HepG2 (cell line): ENCODE results near the gene DNAJC11. TPM values are rescaled to one million over a fixed set of nuclear protein-coding genes. Genes with fewer than 3 reads are reported as not detected.
A peak's percentile ranks its signal among the peaks of the same experiment; 100 is the strongest.

ENCODE experiments used
- EP300 ChIP-seq, 3 experiments: sonication (generic) in 1 of 3; formaldehyde crosslinking in 1 of 3; IDR thresholded peaks; 2 replicates each; pipeline versions ENCODE4 v1.5.1 to v1.6.1; 2011 to 2020; ENCODE audit warnings: low read depth in 2 of 3, low read length in 2 of 3, borderline replicate concordance in 1 of 3, improper control_type of control experiment in 1 of 3, mild to moderate bottlenecking in 1 of 3, missing genetic modification reagents in 1 of 3, moderate library complexity in 1 of 3
- ETV6 ChIP-seq: sonication (generic); formaldehyde crosslinking; conservative IDR thresholded peaks from 2 replicates; pipeline ENCODE4 v1.4.0; 2020; ENCODE audit warnings: missing genetic modification reagents
- GATAD1 ChIP-seq: IDR thresholded peaks from 2 replicates; pipeline ENCODE4 v1.6.1; 2016; ENCODE audit warnings: missing genetic modification reagents, missing compliant biosample characterization
- ISL2 ChIP-seq: sonication (generic); formaldehyde crosslinking; IDR thresholded peaks from 2 replicates; pipeline ENCODE4 v1.5.0; 2020; ENCODE audit warnings: missing genetic modification reagents
- MTA3 ChIP-seq: sonication (generic); formaldehyde crosslinking; IDR thresholded peaks from 2 replicates; pipeline ENCODE4 v1.4.0; 2020; ENCODE audit warnings: missing genetic modification reagents
- MTF1 ChIP-seq: sonication (generic); formaldehyde crosslinking; IDR thresholded peaks from 2 replicates; pipeline ENCODE4 v1.5.0; 2020; ENCODE audit warnings: missing genetic modification reagents
- SMAD9 ChIP-seq: sonication (generic); formaldehyde crosslinking; IDR thresholded peaks from 2 replicates; pipeline ENCODE4 v1.5.1; 2020; ENCODE audit warnings: mild to moderate bottlenecking, missing genetic modification reagents
- U2AF1 ChIP-seq: fragments of 200-400 bp; formaldehyde crosslinking; optimal IDR thresholded peaks from 2 replicates; pipeline ENCODE3; 2017; ENCODE audit warnings: mild to moderate bottlenecking, low read depth, low read length
- ZKSCAN8 ChIP-seq: IDR thresholded peaks from 2 replicates; pipeline ENCODE4 v1.6.1; 2016; ENCODE audit warnings: borderline replicate concordance, missing genetic modification reagents, missing compliant biosample characterization
- ZNF331 ChIP-seq: sonication (generic); formaldehyde crosslinking; IDR thresholded peaks from 2 replicates; pipeline ENCODE4 v1.4.0; 2020; ENCODE audit warnings: missing genetic modification reagents
- ZNF83 ChIP-seq: sonication (generic); formaldehyde crosslinking; IDR thresholded peaks from 2 replicates; pipeline ENCODE4 v1.4.0; 2020; ENCODE audit warnings: missing genetic modification reagents, mild to moderate bottlenecking, borderline replicate concordance
- ZSCAN21 ChIP-seq: sonication (generic); formaldehyde crosslinking; IDR thresholded peaks from 2 replicates; pipeline ENCODE4 v1.8.0; 2022; ENCODE audit warnings: mild to moderate bottlenecking, missing genetic modification reagents, moderate library complexity, borderline replicate concordance
- ZSCAN25 ChIP-seq: sonication (generic); formaldehyde crosslinking; IDR thresholded peaks from 2 replicates; pipeline ENCODE4 v1.8.0; 2022; ENCODE audit warnings: mild to moderate bottlenecking, missing genetic modification reagents
- polyA plus RNA-seq, 8 experiments: library from polyadenylated mRNA; depleted of rRNA in 3 of 8; stranded (reverse) in 7 of 8; unstranded in 1 of 8; fragments of >200 nt; fragmentation: Illumina TruSeq in 4 of 8; extraction: Trizol in 4 of 8; gene quantifications; 2 replicates each; pipeline versions ENCODE4 v1.2.1 to v1.2.3, GENCODE V29; 2011 to 2016; ENCODE audit warnings: low read depth in 4 of 8, missing spikeins in 1 of 8, mixed read lengths in 1 of 8; ENCODE audit not compliant: insufficient read depth in 1 of 8
- total RNA-seq, 5 experiments: library from RNA; depleted of rRNA; stranded (reverse); fragments of >200 nt; fragmentation: Illumina TruSeq; extraction: Trizol; gene quantifications; 2 replicates each; pipeline ENCODE4 v1.2.3, GENCODE V29; 2016; ENCODE audit warnings: low read depth in 1 of 5
- TF ChIP-seq, protein P1 (sequence below): sonication (generic); formaldehyde crosslinking; IDR thresholded peaks from one replicate; pipeline ENCODE4 v1.5.1; 2020; ENCODE audit warnings: mild to moderate bottlenecking, missing genetic modification reagents; ENCODE audit errors: not compliant biosample characterization
- TF ChIP-seq, protein P2 (sequence below): sonication (generic); formaldehyde crosslinking; conservative IDR thresholded peaks from 2 replicates; pipeline ENCODE4 v1.5.0; 2020; ENCODE audit warnings: missing genetic modification reagents
- TF ChIP-seq, protein P3 (sequence below): sonication (generic); formaldehyde crosslinking; IDR thresholded peaks from 2 replicates; pipeline ENCODE4 v1.4.0; 2020; ENCODE audit warnings: missing genetic modification reagents, borderline replicate concordance

Gene DNAJC11
- total and polyA plus RNA-seq, 2 of the 13 experiments (the other 11 are each of a cell fraction or from before 2014, with no cell fraction given) = 25.1 to 47.6 TPM

DNA sequence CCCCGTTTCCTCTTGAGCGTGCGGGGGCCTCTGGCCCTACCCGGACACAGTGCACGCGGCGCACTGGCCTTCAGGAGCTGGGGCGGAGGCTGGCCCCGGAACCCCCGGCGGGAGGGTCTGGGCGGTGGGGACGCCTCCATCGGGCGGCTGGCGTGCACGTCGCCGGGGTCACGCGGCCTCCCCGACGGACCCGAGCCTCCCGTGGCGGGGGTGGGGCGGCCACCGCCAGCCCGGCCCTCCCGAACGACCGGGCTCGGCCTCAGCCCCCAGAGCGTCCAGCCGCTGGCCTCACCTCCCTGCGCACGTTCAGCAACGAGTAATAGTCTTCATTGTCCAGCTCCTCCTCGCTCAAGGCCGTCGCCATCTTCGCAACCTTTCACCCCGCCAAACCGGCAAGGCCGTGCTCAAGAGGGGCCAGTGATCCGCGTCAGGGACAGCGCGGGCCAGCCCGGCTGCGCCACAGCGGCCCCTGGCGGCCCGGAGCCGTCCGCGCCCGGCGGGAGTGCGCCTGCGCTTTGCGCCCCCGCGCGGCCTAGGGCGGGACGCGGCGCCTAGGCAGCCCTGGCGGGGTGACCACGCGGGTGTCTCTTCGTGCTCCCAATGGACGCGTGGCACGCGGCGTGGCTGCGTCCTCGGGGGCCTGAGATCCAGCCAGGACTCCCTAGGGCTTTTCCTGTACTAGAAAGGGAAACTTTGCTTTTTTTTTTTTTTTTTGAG is at the start of gene DNAJC11 (continued):
- TF ChIP-seq, protein P1, sequence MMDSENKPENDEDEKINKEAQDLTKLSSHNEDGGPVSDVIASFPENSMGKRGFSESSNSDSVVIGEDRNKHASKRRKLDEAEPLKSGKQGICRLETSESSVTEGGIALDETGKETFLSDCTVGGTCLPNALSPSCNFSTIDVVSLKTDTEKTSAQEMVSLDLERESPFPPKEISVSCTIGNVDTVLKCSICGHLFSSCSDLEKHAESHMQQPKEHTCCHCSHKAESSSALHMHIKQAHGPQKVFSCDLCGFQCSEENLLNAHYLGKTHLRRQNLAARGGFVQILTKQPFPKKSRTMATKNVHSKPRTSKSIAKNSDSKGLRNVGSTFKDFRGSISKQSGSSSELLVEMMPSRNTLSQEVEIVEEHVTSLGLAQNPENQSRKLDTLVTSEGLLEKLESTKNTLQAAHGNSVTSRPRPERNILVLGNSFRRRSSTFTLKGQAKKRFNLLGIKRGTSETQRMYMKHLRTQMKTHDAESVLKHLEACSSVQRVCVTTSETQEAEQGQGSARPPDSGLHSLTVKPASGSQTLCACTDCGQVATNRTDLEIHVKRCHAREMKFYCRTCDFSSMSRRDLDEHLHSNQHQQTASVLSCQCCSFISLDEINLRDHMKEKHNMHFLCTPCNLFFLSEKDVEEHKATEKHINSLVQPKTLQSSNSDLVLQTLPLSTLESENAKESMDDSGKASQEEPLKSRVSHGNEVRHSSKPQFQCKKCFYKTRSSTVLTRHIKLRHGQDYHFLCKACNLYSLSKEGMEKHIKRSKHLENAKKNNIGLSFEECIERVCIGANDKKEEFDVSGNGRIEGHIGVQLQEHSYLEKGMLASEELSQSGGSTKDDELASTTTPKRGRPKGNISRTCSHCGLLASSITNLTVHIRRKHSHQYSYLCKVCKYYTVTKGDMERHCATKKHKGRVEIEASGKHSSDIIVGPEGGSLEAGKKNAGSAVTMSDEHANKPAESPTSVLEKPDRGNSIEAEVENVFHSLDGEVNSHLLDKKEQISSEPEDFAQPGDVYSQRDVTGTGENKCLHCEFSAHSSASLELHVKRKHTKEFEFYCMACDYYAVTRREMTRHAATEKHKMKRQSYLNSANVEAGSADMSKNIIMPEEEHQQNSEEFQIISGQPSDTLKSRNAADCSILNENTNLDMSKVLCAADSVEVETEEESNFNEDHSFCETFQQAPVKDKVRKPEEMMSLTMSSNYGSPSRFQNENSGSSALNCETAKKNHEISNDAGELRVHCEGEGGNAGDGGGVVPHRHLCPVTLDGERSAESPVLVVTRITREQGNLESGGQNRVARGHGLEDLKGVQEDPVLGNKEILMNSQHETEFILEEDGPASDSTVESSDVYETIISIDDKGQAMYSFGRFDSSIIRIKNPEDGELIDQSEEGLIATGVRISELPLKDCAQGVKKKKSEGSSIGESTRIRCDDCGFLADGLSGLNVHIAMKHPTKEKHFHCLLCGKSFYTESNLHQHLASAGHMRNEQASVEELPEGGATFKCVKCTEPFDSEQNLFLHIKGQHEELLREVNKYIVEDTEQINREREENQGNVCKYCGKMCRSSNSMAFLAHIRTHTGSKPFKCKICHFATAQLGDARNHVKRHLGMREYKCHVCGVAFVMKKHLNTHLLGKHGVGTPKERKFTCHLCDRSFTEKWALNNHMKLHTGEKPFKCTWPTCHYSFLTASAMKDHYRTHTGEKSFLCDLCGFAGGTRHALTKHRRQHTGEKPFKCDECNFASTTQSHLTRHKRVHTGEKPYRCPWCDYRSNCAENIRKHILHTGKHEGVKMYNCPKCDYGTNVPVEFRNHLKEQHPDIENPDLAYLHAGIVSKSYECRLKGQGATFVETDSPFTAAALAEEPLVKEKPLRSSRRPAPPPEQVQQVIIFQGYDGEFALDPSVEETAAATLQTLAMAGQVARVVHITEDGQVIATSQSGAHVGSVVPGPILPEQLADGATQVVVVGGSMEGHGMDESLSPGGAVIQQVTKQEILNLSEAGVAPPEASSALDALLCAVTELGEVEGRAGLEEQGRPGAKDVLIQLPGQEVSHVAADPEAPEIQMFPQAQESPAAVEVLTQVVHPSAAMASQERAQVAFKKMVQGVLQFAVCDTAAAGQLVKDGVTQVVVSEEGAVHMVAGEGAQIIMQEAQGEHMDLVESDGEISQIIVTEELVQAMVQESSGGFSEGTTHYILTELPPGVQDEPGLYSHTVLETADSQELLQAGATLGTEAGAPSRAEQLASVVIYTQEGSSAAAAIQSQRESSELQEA (CRISPR knock-in tag) = peak; percentile 41
- TF ChIP-seq ZKSCAN8 (CRISPR knock-in tag) (no peak), ZNF83 (CRISPR knock-in tag) (peak; percentile 78; the same call in 1 of the 2 replicates), SMAD9 (peak; percentile 91), ZSCAN21 (CRISPR knock-in tag) (peak; percentile 95), GATAD1 (CRISPR knock-in tag) (peak; percentile 98), ZNF331 (CRISPR knock-in tag) (peak; percentile 69), EP300 (IDR thresholded peaks at IDR 0.05; ENCODE audit: low read depth in 2 of 2, low read length in 2 of 2) (peak in 1 of 2 experiments; percentile 54; a peak in 1 of 4 replicates), EP300 (CRISPR knock-in tag; IDR thresholded peaks at IDR 0.05; ENCODE audit: borderline replicate concordance) (peak; percentile 52), ZSCAN25 (peak; percentile 73), ETV6 (CRISPR knock-in tag) (peak; percentile 79), MTF1 (CRISPR knock-in tag) (peak; percentile 89; the same call in 1 of the 2 replicates), ISL2 (no peak; the same call in 1 of the 2 replicates), U2AF1 (peak; percentile 23), MTA3 (CRISPR knock-in tag) (no peak)
- TF ChIP-seq, protein P2, sequence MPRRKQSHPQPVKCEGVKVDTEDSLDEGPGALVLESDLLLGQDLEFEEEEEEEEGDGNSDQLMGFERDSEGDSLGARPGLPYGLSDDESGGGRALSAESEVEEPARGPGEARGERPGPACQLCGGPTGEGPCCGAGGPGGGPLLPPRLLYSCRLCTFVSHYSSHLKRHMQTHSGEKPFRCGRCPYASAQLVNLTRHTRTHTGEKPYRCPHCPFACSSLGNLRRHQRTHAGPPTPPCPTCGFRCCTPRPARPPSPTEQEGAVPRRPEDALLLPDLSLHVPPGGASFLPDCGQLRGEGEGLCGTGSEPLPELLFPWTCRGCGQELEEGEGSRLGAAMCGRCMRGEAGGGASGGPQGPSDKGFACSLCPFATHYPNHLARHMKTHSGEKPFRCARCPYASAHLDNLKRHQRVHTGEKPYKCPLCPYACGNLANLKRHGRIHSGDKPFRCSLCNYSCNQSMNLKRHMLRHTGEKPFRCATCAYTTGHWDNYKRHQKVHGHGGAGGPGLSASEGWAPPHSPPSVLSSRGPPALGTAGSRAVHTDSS = no peak
- TF ChIP-seq, protein P3, sequence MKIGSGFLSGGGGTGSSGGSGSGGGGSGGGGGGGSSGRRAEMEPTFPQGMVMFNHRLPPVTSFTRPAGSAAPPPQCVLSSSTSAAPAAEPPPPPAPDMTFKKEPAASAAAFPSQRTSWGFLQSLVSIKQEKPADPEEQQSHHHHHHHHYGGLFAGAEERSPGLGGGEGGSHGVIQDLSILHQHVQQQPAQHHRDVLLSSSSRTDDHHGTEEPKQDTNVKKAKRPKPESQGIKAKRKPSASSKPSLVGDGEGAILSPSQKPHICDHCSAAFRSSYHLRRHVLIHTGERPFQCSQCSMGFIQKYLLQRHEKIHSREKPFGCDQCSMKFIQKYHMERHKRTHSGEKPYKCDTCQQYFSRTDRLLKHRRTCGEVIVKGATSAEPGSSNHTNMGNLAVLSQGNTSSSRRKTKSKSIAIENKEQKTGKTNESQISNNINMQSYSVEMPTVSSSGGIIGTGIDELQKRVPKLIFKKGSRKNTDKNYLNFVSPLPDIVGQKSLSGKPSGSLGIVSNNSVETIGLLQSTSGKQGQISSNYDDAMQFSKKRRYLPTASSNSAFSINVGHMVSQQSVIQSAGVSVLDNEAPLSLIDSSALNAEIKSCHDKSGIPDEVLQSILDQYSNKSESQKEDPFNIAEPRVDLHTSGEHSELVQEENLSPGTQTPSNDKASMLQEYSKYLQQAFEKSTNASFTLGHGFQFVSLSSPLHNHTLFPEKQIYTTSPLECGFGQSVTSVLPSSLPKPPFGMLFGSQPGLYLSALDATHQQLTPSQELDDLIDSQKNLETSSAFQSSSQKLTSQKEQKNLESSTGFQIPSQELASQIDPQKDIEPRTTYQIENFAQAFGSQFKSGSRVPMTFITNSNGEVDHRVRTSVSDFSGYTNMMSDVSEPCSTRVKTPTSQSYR (CRISPR knock-in tag) = peak; percentile 71; the same call in 1 of the 2 replicates
